Stimulated activated CD8-positive, alpha-beta memory T cell treated with anti-CD3 and anti-CD28 coated beads, Interleukin-4, amount 100 ng/mL, for 48 hours (primary cell): Measurements from ENCODE around the gene TIAM2.
"Not testable (repeated sequence)": the region's sequence is repeated elsewhere in the genome, so short reads cannot be mapped to it uniquely, and the experiment has no call there.

Experiments
- DNase-seq: peaks from one replicate; pipeline ENCODE4 v3.0.0-alpha.2; 2020

TIAM2 gene

DNA sequence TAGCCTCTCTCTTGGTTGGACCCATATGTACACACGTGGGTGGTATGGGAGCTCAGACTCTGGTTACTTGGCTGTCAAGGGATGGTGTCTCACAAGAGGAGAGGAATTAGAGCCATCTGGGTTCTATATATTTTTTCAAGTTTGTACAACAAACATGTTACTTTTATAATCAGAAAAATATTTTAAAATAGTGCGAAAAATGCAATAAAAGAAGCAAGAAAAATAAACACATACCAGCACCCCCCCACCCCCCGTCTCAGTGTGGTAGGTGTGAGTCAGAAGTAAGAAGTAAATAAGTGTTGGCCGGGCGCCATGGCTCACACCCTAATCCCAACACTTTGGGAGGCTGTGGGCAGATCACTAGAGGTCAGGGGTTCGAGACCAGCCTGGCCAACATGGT is 2.1 kb upstream of the TIAM2 start:
- no peak for DNase-seq

DNA sequence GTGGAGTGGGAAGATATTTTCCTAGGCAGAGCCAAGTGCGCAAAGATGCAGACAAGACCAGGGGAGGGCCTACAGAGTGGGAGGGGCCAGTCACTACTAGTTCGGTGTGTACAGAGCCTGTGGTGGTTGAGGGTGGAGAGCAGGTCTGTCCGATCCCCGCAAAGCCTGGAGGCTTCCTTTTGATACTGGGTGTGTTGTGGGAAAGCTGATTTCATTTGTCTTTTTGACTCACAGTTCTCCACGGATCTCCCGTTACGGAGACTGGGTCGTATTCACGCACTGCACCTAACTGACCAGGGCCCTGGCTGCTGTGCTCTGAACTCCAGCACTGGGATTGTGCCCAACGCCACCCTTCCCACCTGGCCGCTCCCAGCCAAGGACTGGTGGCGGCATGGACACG is 1.4 kb upstream of the TIAM2 start:
- no peak for DNase-seq

- peak; percentile 26 for DNase-seq
Observed at GRCh38 chr6:154994836-154995253, 270 bp upstream of the TIAM2 start.

- no peak for DNase-seq
Observed at GRCh38 chr6:154996016-154996590, 988 bp downstream of the TIAM2 start.

DNA sequence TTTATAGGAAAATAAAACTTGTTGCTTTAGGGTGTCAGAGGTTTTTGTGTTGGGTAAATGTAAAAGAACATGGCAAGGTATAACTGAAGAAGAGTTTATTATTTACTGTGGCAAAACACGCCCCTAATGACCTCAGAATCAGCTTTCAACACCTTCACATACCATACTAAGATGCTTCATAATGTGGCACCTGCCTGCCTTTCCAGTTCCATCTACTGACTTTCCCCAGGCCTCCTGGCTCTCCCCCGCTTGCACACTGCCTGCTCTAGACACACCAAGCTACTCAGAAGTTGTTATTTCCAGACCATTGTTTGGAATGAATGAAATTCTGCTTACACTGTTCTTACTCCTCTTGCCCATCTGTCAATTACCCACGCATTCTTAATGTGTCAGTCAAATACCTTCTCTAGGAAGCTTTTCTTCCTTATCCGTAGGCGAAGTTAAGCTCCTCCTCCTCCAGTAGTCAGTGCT is 1.8 kb downstream of the TIAM2 start:
- no peak for DNase-seq

DNA sequence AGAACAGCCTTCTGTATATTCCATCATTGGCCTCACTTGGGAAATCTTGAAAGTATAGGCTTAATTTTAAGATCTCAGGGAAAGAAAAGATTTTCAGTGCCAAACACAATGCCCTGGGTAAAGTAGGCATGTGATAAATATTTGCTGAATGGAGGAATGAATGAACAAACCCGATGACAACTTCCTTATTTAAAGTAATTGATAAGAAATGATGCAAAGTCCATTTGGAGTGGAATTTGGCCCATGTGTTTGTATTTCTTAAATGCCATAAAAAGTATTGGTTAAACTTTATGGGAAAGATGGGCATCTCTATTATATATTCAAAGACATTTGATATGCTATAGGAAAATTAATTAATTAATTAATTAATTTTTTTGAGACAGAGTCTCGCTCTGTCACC is 3.7 kb downstream of the TIAM2 start:
- no peak for DNase-seq

DNA sequence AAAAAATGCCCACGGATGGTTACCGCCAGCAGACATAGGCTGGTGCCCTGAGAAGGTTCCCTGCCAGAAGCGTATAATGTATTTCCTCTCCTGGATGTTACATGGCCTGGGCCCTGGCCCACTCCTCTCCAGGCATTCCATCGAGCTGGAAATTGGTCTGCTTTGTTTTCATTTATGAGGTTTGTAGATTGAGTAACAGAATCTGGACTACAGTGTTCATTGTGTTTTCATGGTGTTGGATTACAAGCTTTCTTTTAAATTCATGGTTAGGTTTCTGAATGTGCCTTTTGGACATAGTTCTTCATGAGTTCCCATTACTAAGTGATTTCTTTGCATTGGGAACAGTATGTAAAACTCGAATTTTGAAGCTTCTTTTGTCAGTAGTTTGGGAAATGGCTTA is 6.4 kb downstream of the TIAM2 start:
- no peak for DNase-seq

- DNase-seq: no peak
Observed at GRCh38 chr6:155001934-155002333, 6.8 kb downstream of the TIAM2 start.

DNA sequence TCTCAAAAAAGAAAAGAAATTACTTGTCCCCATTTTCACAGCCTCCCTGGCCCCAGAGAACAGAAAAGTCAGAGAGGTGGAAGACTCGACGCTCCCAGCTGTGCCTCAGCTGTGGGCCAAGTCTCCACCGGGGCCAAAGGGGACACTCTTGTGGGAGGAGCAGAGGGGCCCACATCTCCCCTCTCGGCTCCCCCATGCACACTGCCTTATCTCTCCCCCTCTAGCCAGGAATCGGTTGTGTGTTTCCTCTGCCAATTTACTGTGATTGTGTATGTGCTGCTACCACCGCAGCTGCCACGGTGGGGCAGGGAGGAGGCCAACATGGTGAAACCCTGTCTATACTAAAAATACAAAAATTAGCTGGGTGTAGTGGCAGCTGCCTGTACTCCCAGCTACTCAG is 8.4 kb downstream of the TIAM2 start:
- no peak for DNase-seq

GRCh38 chr6:155004017-155004416 is 8.9 kb downstream of the TIAM2 start:
- no peak for DNase-seq

- no peak for DNase-seq
Observed at GRCh38 chr6:155004576-155005372, 9.7 kb downstream of the TIAM2 start.

DNA sequence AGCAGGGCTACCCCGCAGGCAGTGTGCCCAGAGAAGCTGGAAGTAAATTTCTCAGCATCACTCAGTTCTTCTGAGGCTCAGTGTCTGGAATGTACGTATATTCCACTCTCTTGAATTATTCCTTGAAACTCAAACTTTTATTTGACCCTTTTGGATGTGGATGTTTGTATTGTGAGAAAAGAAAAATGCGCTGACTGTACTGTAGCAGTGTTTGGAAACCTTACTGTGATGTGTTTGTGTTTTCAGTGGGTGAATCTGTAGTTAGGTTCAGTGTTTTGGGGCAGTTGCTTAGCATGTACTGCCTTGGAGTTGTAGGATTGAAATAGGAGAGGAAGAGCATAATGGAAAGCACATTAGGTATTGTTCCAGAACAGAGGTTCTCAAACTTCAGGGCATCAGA is 13.5 kb downstream of the TIAM2 start:
- no peak for DNase-seq

DNA sequence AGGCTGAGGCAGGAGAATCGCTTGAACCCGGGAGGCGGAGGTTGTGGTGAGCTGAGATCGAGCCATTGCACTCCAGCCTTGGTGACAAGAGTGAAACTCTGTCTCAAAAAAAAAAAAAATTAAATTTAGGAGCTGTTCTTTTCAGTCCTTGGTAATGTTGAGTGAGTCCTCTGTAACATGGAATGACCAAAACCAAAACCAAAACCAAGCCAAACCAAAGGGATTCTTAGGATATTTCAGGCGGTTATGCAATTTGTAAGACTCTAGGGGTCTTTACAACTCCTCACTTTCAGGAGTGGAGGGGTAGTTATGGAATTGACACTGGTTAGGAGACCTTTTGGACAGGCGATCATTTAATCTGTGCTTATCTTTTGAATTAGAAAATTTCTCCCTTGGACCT is 15.8 kb downstream of the TIAM2 start:
- no peak for DNase-seq

- no peak for DNase-seq
Observed at GRCh38 chr6:155011809-155012291, 16.7 kb downstream of the TIAM2 start.

DNA sequence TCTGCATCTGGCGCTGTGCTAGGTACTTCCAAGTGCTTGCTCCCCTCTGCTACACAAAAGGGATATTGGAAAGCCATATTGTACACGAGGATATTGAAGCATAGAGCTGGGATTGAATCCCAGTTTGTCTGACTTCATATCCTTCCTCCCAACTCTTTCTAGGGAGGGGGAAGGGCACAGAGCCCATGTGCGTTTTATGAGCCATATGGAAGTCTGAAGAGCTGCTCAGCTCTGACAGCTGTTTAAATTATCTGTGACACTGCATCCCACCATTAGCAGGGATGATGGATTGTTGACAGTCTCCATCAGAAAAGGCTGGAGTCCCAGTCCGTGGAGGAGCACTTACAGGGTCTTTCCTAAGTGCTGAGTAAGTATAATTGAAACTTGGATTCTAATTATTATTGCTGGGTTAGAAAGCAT is 18.4 kb downstream of the TIAM2 start:
- no peak for DNase-seq

- DNase-seq: no peak
Observed at GRCh38 chr6:155014137-155014536, 19.0 kb downstream of the TIAM2 start.

DNA sequence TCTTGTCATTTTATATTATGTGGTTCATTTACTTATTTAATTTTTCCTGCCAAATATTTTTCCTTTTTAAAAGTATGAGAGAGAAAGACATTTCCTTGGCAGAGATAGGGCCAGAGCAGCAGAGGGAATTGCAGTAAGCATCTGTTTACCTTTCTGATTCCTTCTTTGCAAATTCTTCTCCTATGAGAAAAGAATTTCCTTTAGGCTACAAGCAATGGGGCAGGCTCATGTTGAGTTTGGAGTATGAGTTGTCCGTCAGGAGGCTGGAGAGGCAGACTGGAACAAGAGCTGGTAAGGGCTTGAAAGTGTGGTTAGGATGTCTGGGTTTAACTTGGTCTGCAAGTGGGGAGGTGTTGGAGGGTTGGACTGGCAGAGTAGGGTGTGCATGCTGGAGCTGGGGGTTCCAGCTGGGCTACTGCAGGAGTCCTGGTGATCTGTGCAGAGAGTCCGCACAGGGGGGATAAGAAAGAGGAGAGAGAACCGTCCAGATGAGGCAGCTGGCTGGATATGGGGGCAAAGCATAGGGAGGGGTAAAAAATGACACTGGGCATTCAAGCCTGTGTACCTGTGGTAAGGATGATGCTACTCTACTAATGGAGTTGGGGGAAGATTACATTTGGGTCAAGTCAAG is 19.7 kb downstream of the TIAM2 start:
- DNase-seq: no peak

DNA sequence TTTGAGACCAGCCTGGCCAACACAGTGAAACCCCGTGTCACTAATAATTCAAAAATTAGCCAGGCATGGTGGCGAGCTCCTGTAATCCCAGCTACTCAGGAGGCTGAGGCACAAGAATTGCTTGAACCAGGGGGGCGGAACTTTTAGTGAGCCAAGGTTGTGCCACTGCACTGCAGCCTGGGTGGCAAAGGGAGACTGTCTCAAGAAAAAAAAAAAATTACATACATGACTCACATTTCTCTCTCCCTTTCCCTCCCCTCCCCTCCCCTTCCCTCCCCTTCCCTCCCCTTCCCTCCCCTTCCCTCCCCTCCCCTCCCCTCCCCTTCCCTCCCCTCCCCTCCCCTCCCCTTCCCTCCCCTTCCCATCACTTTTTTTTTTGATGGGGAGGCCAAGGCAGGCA is 23.3 kb downstream of the TIAM2 start:
- DNase-seq: not testable (repeated sequence)

DNA sequence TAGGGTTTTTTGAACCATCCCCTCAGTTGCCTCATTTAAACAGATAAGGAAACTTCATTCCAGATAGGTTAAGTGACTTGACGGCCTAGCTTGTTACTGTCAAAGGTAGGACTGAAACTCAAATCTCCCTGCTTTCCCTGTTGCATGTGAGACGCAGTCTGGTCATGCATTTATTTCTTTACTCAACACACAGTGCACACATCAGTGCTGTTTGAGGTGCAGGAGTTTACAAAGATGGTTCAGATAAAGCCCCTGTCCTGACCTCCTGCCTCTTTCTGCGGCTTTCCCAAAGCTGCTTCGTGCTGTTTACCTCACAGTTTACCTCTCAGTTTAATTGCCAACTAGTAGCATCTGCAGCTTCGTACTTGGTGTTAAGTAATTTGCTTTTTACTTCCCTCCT is 26.6 kb downstream of the TIAM2 start:
- no peak for DNase-seq

- no peak for DNase-seq
Observed at GRCh38 chr6:155022721-155023120, 27.6 kb downstream of the TIAM2 start.

GRCh38 chr6:155023717-155024116 is 28.6 kb downstream of the TIAM2 start:
- DNase-seq: no peak

DNA sequence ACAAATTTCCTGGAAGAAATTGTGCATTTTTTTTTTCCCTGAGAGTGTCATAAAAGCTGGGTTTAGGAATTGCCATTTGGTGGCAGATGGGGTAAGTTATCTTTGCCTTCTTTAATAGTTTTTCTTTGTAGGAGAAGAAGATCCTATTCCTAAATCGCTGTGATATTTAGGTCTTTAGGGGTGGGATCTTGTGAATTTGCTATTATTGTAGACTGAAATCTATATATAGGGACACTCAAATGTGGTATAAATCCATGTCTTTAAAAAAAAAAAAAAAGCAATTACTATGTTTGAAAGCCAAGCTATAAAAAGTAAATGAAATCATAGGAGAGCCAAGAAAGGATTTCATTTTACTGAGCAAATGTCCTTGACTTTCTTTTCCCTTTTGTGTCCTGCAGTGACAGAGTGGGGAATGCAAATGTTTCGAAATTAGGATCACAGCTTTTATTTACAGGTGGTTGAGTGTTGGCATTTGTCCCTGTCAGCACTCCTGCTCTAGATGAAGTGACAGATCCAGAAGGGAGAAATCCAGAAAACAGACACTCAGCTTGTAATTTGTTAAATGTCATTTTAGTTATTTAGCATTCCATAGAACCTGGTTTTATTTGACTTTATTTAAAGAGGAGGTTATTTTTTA is 29.4 kb downstream of the TIAM2 start:
- no peak for DNase-seq

DNA sequence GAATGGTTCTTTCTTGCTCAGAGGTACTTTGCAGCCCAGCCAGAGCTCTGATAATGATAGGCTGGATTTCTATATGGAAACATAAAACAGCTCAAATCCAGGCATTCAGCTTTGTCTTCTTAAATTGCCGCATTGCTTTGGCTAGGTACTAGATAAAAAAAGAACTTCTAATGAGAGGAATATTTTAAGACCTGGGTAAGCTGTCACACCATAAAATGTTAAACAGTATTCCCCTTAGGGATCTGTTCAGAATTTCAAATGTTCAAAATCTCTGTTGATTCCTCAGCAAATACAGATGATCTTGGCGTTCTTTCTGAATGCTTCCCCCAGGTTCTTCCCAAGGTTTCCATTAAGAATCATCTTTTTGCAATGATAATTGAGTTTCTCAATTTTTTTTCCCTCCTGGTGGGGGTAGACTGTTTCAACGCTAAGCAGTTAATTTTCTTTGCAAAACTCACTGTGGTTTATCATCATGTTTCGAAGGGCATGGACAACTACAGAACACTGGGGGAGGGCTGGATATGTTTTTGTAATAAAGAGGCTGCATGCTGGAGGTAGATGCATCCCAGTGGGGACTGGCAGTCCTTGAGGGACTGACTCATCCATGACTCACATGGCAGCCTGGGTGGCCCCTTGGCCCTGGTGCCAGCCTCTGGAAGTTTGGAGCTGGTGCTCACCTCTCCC is 31.0 kb downstream of the TIAM2 start:
- no peak for DNase-seq
